GM21390 (cell line): Measurements from ENCODE around the gene ARFIP1.
"Not testable (repeated sequence)": the region's sequence is repeated elsewhere in the genome, so short reads cannot be mapped to it uniquely, and the experiment has no call there.

Experiments
- ATAC-seq: cut with Tn5 transposase; IDR thresholded peaks from one replicate; pipeline ENCODE4 v1.9.1; 2021; ENCODE audit not compliant: unreplicated experiment

Gene ARFIP1

DNA sequence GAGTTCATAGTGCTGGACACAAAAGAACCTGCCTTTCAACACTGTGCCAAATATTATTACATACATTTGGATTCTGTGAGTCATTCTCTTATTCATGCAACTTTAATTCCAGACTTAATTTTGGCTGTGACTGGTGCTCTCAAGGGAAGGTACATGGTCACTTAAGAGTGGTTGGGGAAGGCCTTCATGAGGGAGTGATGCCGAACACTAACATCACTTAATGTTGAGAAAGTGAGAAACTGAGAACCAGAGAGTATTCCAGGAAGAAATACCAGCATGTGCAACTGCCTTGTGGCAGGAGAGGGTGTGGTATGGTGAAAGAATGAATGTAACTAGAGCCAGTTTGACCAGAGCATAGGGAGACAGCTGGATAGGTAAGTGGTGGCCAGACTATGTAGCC, 114.9 kb downstream of the ARFIP1 start:
- ATAC-seq, result no peak

DNA sequence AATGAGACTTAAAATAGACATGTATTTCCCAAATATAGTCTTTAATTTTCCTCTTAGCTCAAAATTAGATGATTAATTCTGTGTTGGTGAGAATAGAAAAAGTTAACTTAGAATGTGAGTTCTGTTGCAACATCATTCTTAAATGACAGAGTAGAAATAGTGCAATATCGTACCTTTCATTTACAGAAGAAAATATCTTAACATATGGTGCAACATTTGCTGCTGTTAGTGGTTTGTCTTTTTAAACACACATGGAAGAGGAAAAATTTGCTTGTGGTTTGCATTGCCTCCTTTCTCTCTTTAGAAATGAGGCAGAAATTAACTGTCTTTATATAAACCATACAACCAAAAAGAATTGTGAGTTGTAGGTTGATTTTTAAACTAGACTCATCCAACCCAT, 117.1 kb downstream of the ARFIP1 start:
- ATAC-seq, result no peak

DNA sequence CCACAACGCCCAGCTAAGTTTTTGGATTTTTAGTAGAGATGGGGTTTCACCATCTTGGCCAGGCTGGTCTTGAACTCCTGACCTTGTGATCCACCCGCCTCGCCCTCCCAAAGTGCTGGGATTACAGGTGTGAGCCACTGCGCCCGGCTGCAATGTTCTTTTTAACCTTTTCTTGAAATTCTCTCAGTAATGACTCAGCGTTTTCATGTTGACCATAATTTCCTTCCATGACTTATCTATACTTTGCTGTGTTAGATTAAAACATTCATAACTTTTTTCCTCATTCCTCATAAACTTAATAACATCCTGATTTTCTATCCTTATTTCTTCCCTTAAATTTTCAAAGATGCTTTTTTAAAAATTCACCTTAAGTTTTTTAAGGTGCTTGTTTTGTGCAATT, 118.4 kb downstream of the ARFIP1 start:
- ATAC-seq, result not testable (repeated sequence)

DNA sequence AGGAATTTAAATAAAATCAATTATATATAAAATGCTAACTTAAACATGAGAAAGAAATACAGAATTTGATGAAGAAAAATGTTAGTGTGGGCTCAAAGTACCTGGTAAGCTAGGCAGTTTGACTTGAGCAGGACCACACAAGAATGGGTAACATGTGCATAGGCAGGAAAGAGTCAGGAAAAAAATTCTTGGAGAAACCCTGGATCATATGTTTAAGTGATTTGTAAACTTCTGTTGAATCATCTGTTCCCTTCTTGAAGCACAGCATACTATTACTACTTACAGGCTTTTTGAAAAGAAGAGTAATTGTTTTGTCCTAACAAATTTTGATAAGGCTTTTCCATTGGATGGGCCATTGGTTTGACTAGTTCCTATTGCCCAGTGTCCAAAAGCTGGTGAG, 118.9 kb downstream of the ARFIP1 start:
- no peak for ATAC-seq

DNA sequence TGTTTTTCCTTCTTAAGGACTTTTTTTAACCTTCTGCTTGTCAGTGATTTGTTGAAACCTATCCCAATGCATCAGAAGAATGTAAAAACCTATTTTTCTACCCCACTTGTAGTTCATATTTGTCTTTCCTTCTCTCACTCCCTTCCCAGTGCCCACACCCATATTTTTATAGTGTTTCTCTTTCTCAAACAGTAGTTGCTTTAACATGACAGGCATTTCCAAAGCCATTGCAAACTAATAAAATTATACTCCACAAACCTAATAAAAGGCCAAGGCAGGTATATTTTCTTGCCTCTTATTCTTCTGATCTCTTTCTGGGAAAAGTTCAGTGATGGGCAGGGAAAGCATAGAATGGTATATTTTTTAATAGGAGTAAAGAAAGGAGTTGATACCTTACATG, 120.6 kb downstream of the ARFIP1 start:
- ATAC-seq, result no peak

DNA sequence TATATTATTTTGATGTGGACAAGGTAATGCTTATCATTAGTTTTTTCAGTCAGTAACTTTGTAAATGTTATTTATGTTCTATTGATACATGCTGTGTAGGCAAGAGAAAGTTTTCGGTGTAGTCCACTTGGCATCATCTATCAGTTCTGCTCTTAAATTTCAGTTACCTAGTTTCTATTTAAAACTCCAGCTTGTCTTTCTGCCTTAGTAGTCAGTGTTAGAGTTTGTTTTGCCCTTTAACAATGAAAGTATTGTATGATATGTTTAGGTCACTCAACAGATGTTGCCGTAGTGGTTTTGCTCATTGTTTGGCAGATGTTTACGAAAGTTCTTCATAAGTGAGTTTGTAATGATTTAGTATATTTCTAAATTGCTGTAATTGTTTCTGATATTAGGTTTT, 121.5 kb downstream of the ARFIP1 start:
- ATAC-seq, result no peak

DNA sequence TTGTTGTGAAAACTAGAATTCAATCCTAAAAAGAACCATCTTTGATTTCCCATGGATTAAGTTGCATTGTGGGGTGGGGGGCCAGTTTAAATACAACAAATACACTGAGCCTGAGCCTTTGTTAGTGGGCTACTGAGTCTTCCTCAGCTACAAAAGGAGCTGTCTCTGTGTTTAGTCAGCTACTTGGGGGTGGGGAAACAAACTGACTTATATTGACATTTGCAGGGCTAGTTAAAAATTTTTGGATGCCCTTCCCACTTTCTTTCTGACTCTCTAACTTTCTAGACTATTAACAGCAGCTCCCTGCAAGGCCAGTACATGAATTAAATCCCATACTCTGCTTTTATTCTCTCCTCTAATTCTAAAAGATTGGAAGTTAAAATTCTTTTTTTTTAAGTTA, 123.9 kb downstream of the ARFIP1 start:
- no peak for ATAC-seq

DNA sequence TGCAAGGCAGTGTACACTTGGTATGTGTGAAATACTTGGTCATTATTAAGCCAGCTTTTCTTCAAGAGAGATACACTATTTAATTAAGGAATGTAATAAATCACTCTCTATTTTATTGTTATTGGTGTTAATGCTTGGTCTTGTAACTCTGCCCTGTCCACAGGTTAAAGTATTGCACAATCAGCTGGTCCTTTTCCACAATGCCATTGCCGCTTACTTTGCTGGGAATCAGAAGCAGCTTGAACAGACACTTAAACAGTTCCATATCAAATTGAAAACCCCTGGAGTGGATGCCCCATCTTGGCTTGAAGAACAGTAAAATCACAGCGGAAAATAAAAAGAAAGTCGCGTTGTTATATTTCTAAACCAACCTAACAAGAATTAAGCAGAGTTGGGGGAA, 130.1 kb downstream of the ARFIP1 start:
- ATAC-seq, result no peak

DNA sequence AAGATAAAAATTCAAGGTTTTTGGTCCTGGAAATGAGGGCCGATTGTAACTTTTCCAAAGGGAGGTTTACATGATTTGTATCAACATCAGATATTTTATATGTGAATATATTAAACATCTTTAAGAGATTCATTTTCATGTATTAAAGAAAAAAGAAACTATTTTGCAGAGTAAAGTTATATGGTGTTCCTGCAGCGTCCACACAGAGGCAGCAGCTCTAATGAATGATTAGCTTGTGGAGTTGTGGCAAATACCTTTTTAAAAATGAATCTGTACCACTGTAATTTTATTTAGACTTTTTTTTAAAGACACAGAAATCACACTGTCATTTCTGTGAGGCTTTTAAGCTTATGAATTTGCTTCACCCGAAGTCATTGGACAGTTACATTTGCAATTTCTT, 130.8 kb downstream of the ARFIP1 start:
- ATAC-seq, result no peak

DNA sequence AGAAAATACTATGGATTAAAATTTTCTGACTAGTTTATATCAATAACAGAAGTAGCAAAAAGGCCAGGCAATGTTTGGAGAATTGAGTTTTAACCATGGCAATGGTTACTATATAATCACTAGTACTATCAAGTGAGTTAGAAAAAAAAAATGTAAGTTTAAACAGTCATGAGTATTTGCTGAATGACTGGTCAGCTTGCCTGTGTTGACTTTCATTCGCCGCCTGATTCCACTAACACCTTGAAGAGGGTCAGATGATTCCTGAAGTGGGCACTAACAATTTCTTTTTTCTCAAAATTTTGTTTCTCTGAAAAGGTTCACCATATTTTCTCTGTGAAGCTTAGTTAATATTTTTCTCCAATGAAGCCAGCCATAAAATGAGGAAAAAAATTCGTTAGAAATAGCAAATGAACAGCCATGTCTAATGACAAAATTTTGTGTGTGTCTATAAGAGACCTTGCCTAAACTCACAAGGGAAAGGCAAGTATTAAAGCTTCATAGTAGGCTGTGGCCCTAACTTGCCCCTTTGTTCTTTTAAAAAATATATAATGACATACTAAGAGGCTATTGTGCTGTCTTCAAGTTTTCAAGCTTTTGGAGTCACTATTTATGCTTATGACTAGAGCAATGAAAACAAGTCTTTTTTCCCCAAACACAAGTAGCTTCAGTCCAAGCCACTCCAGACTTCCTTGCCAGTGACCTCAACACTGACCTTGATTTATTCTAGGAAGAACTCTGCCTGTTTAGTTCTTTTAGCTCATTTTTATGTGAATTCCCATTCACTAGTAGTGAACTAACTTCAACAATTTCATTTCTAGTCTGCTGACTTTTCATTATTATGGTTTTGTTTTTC, 138.0 kb downstream of the ARFIP1 start:
- ATAC-seq, result no peak

DNA sequence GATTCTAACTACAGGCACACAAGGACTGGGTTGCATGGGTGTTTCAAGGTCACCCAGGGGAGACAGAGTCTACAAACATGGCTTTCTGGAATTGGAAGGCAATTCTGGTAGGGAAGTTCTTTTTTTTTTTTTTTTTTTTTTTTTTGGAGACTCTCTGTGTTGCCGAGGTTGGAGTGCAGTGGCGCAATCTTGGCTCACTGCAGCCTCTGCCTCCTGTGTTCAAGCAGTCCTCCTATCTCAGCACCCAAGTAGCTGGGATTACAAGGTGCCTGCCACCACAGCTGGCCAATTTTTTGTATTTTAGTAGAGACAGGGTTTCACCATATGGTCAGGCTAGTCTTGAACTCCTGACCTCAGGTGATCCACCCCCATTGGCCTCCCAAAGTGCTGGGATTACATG, 140.1 kb downstream of the ARFIP1 start:
- no peak for ATAC-seq

DNA sequence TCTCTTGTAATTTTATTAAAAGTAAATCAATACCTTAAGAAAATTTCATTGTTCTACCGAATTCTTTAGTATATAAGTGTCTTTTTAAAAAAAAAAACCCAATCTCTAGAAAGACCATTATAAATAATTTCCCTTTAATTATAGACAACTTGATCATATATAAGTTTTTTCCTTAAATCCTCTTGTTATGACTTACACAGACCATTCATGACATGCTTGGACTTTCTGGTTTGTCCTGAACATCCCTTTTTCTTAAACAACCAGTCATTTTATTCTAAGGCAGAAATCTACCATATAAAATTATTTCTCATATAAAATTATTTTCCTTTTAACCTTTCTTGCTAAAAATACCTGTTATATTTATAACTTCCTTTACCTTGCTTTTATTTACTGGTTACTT, 141.0 kb downstream of the ARFIP1 start:
- no peak for ATAC-seq

DNA sequence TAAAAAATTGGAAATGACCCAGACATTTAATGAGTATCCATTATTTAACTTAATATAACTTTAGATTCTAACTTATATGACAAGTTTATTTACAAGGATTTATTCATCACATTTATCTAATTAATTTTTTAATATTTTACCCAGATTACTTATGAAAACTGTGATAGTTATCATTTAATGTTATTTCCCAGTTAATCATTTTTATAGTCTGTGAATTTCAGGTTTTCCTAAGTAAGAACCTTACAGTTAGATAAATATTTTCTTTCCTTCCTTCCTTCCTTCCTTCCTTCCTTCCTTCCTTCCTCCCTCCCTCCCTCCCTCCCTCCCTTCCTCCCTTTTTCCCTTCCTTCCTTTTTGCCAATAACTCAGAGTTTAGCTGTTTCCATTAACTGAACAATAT, 141.5 kb downstream of the ARFIP1 start:
- ATAC-seq, result no peak

DNA sequence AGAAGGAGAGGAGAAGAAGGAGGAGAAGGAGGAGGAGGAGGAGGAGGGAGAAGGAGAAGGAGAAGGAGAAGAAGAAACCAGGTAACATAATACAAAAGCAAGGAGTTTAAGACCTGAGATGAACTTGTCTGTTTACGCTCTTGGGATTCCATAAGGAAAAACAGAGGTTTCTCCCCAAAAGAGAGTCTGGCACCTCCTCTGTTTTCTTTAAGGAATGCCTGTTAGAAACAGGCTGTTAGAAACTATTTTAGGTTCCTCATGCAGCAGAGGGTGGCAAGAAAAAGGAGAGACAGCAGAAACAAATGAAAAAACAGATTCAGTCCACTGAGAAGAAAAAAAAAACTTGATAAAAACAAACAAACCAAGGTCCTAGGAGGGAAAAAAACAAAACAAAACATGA, 146.1 kb downstream of the ARFIP1 start:
- ATAC-seq, result no peak

DNA sequence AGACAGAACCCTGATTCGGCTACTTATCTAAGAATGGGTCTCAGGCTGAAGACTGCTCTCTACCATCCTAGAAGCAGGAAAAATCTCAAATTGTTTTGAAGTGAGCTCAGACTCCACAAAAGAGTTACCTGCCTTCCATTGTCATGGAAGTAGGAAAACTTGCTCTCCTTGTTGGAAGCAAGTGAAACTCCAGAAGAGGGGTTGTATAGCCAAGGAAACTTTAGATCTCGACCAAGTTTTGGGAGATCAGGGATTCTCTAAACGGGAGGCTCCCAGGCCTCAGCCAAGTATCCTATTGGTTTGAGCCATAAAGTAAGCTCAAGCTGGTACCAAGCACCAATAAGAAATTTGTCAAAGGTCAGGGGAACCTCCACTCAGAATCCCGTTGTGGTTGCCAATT, 147.2 kb downstream of the ARFIP1 start:
- no peak for ATAC-seq

DNA sequence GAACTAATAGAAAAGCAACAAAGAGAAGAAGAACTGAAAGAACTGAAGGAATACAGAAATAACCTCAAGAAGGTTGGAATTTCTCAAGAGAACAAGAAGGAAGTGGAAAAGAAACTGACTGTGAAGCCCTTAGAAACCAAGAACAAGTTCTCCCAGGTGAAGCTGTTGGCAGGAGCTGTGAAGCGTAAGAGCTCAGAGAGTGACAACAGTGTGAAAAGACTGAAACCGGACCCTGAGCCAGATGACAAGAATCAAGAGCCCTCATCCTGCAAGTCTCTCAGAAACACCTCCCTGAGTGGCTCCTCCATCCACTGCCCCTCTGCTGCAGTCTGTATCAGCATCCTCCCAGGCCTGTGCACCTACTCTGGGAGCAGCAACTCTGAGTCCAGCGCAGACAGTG, 148.0 kb downstream of the ARFIP1 start:
- peak; percentile 89 for ATAC-seq

DNA sequence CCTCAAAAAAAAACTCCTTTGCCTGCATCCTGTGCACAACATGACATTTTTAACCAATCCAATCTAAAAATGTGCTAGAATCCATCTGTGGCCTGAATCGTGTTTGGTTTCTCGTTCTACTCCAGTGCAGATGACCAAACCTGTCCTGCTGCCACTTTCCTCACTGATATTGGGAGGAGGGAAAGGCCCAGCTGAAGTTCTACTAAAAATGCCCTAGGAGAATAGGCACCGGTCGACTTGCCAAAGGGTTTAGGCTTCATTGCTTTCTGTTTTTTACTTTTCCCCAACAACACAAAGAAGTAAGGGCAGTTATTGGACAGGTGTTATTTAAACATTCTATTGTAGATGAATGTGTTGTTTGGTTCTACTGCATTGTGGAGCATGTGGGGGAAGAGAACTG, 148.5 kb downstream of the ARFIP1 start:
- ATAC-seq, result no peak

DNA sequence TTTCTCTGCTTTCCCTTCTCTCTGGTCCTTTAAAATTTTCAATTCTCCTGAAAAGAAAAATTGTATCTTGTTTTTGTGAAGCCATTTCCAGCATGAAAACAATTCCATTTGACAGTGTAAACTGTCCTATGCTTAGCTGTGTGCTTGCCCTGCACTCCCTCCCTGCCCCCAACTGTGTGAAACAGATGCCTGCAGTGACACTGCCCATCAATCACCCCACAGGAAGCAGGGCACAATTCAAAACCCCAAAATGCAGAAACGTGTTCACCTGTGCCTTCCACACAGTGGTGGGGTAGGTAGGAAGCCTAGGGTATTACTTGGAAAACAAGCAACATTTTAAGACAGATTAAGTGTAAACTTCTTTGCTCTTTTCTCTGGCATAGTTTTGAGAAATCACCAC, 150.1 kb downstream of the ARFIP1 start:
- no peak for ATAC-seq

DNA sequence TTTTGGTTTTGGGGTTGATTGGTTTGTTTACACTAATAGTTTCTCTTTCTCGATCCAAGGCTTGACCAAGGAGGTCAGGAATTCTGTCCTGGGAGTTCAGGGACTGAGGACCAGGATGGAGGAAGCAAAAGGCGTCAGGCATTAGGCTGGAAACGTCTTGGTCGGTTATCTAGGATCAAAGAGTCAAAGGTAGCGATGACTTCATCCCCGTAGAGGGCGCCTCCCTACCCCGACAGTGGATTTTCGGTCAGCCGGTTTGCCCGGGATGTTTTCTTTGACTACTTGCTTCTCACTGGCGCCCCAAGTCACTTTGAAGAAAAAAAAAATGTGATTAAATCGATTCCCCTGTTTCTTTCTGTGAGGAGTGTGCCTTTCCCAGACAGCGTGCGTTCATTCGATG, 155.4 kb downstream of the ARFIP1 start:
- no peak for ATAC-seq

DNA sequence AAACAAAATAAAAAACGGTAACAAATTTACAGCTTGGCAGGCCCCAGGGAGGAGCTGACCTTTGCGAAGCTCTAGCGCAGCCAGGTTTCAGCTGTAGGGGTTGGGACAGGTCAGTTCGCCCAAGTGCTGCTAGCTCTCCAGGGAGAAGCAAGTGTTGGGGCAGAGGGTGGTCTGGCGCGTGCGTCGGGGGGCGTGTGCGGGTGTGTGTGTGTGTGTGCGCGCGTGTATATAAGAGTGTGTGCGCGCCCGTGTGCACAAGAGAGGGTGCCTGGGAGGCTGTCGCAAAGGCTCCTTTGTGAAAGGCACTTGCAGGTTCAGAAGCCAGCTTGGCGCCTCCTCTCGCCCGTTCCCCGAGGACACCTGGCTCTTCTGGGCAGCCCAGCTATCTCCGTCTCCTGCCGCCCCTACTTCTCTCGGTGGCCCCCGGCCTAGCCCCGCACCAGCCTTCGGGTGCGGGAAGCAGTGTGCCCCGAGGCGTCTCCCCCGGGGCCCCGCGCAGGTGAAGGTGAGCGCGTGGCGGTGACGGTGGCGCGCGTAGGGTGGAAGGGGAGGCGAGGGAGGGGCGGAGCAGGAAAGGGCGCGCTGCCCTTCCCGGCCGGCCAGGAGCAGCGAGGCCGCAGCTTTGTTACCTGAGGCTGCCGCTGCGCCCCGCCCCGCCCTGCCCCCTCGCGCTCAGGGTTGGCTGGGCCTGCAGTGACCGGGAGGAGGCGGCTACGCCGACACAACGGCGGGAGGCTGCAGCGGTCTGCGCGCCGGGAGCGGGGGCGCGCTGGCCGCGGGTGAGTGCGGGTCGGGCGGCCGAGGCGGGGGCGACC, 156.1 kb downstream of the ARFIP1 start, which contains the start of gene FHDC1:
TSS of gene FHDC1 (plus strand) at position 693 of the 815 bp plus-strand sequence. CDS start 6,735 bp downstream, outside the sequence.
- peak; percentile 30 for ATAC-seq

DNA sequence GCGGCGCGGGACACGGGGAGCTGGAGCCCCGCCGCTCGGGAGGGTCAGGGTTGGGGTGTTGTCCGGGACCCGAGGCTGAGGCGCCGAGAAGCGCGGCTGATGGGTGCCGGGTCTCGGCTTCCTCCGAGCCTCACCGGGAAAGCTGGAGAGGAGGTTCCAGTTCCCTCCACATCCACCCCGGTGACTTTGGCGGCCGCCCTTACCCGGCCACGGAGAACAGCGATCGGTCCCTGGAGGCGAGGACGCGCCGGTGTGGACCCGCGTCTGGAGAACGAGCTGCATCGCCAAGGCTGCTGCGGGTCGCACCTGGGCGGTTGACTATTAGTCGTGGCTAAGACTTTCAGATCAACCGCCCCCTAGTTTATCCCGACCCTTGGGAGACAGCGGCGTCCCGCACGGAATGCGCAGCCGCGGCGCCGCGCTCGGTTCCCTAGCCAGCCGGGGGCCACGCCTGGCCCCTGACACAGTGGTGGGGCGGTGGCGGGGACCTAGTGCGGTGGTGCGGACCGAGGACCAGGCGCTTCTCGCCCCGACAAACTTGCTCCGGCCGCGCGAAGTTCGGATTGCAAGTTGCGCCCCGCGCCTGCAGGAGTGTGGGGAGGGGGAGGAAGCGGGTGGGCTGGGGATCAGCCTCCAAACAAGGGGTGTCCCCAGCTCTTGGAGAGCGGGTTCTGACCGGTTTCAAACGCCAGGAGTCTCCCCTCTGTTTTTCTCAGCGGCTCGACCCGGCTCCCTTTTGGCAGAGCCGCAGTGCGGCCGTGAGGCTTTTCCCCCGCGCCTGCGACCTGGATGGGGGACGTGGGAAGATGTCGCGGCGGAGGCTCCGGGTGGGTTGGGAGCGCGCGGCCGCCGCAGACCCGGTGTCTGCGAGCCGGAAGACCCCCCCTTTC, 156.9 kb downstream of the ARFIP1 start:
- ATAC-seq, result peak; percentile 39
